Measurements from ENCODE around the gene SH3PXD2B. TPM values are rescaled to one million over a fixed set of nuclear protein-coding genes. Genes with fewer than 3 reads are reported as not detected.
"Not testable (repeated sequence)": the region's sequence is repeated elsewhere in the genome, so short reads cannot be mapped to it uniquely, and the experiment has no call there.

The SH3PXD2B gene
- total RNA-seq, 6 donors from 2014 or later: 17.1 to 55.5 (median 43.2) TPM

DNA sequence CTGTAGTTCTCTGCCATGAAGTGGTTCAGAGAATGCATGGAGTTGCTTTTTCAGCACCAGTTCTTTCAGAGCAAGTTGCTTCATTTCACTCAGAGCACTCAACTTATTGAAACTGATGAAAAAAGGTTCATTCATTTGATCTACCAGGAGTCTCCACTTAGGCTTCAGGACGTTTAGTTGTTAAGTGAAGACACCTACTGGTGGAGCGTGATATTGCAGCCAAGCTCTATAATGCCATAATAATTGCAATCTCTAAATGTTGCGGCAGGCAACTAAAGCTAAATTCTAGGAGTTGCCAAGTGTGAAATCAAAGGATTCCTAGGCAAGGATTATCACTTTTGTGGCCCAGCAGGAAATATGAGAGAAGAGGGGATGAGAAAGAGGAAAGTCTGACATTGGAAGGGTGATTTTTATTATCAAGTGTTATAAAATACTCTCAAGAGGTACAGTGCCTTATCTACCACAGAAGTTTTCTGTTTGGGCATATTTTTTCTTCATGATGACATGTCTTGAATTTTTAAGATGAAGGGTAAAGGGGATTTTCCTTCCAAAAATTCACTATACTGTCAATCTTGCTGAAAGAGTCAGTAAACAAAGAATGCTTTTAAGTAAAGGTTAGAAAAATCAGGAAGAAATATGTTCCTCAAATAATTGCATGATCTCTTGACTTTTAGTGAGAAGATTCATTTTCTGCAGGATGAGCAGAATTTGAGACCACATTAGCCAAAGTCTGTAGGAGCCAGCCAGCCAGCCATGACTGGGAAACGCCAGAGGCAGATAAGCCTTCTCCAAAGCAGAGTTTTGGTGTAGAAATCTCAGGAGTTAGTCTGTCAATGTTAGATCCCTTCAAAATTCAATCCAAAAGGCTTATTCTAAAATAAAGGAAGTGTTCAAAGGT, 83.4 kb downstream of the SH3PXD2B start:
- WGBS, 2 donors: 58 to 63% methylated on average over 4 of the region's 4 CpGs
- ATAC-seq (ENCODE audit: low FRiP score in 2 of 2) (no peak), DNase-seq (no peak)
- Histone ChIP-seq H3K27ac (no peak overlapping the region), H3K4me1 (no peaks in the 10 kb centered on the region), H3K9me3 (peaks cover 0 to 6% (median 5%) of the 10 kb centered on the region in 4 donors), H3K4me3 (no peak overlapping the region), H3K27me3 (no peaks in the 10 kb centered on the region), H3K36me3 (peaks cover 0 to 10% (median 2%) of the 10 kb centered on the region in 4 donors)
- TF ChIP-seq EP300 (IDR thresholded peaks at IDR 0.05): no peak
- TF ChIP-seq, protein P1, sequence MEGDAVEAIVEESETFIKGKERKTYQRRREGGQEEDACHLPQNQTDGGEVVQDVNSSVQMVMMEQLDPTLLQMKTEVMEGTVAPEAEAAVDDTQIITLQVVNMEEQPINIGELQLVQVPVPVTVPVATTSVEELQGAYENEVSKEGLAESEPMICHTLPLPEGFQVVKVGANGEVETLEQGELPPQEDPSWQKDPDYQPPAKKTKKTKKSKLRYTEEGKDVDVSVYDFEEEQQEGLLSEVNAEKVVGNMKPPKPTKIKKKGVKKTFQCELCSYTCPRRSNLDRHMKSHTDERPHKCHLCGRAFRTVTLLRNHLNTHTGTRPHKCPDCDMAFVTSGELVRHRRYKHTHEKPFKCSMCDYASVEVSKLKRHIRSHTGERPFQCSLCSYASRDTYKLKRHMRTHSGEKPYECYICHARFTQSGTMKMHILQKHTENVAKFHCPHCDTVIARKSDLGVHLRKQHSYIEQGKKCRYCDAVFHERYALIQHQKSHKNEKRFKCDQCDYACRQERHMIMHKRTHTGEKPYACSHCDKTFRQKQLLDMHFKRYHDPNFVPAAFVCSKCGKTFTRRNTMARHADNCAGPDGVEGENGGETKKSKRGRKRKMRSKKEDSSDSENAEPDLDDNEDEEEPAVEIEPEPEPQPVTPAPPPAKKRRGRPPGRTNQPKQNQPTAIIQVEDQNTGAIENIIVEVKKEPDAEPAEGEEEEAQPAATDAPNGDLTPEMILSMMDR (IDR thresholded peaks at IDR 0.05): peak; percentile 29 to 58 (median 43)

DNA sequence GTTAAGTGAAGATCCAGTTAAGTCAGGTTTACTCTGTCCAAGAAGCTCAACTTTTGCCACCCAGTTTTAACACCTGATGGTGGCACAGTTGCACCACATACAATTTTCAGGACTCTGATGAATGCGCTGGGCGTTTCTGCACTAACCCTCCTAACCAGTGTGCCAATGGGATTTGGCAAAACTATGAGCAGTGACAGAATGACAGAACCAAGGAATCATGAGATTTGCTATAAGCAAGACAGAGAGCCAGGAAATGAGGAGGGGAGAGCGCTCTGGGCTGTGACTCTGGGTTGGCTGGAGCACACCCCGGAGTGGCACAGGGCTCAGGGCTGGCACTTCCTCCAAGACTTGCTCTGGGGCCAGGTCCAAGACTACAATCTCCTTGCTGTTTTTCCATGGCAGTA, 84.1 kb downstream of the SH3PXD2B start:
- ATAC-seq (ENCODE audit: low FRiP score in 2 of 2) (no peak), DNase-seq (no peak)
- Histone ChIP-seq H3K4me3 (no peak overlapping the region), H3K27ac (no peak overlapping the region), H3K9me3 (peaks cover 0 to 6% (median 5%) of the 10 kb centered on the region in 4 donors), H3K36me3 (peaks cover 0 to 10% (median 2%) of the 10 kb centered on the region in 4 donors), H3K27me3 (no peaks in the 10 kb centered on the region), H3K4me1 (no peaks in the 10 kb centered on the region)
- TF ChIP-seq POLR2A (IDR thresholded peaks at IDR 0.05): no peak
- WGBS, 2 donors: 90 to 95% methylated on average over 2 to 4 of the region's 4 CpGs

DNA sequence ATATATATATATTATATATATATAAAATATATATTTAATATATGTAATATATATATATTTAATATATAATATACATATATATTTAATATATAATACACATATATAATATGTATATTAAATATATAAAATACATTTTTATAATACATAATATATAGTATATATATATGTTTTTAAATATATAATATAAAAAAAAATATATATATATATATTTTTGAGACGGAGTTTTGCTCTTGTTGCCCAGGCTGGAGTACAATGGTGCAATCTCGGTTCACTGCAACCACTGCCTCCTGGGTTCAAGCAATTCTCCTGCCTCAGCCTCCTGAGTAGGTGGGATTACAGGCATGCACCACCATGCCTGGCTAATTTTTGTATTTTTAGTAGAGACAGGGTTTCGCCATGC, 85.6 kb downstream of the SH3PXD2B start:
- H3K36me3 ChIP-seq; H3K4me1 ChIP-seq; DNase-seq; H3K27me3 ChIP-seq; H3K27ac ChIP-seq; H3K4me3 ChIP-seq; H3K9me3 ChIP-seq; ATAC-seq (ENCODE audit: low FRiP score in 2 of 2): not testable (repeated sequence)
- 93 to 97% methylated on average over 3 of the region's 3 CpGs for WGBS, 2 donors

GRCh38 chr5:172365948-172366608, 88.2 kb downstream of the SH3PXD2B start:
- H3K4me1 ChIP-seq: no peaks in the 10 kb centered on the region
- no peak overlapping the region for H3K4me3 ChIP-seq
- no peak for DNase-seq
- no peaks in the 10 kb centered on the region for H3K27me3 ChIP-seq
- TF ChIP-seq, protein P1 (IDR thresholded peaks at IDR 0.05): no peak
- TF ChIP-seq POLR2A (IDR thresholded peaks at IDR 0.05) (no peak), POLR2AphosphoS5 (IDR thresholded peaks at IDR 0.05) (no peak), EP300 (IDR thresholded peaks at IDR 0.05) (no peak)
- peaks cover 0 to 6% (median 3%) of the 10 kb centered on the region in 4 donors for H3K36me3 ChIP-seq
- 72 to 95% methylated on average over 4 of the region's 4 CpGs for WGBS, 2 donors
- peaks cover 0 to 5% (median 1%) of the 10 kb centered on the region in 4 donors for H3K9me3 ChIP-seq
- ATAC-seq (ENCODE audit: low FRiP score in 2 of 2): no peak
- H3K27ac ChIP-seq: no peak overlapping the region

- ATAC-seq (ENCODE audit: low FRiP score in 2 of 2) (no peak), DNase-seq (no peak)
- Histone ChIP-seq H3K4me1 (no peaks in the 10 kb centered on the region), H3K4me3 (no peak overlapping the region), H3K36me3 (peaks cover 0 to 9% (median 3%) of the 10 kb centered on the region in 4 donors), H3K27me3 (no peaks in the 10 kb centered on the region), H3K9me3 (no peaks in the 10 kb centered on the region), H3K27ac (no peak overlapping the region)
- WGBS, 2 donors: 90 to 100% methylated on average over 2 of the region's 2 CpGs
- no peak for TF ChIP-seq POLR2AphosphoS5 (IDR thresholded peaks at IDR 0.05)
- TF ChIP-seq EP300 (IDR thresholded peaks at IDR 0.05): no peak
- no peak for TF ChIP-seq POLR2A (IDR thresholded peaks at IDR 0.05)
- TF ChIP-seq, protein P1 (IDR thresholded peaks at IDR 0.05): no peak
These were observed 89.6 kb downstream of the SH3PXD2B start for GRCh38 chr5:172364773-172365172.

Measured in upper lobe of left lung (tissue), 6 donors.